ENCODE measurements around the gene ZC3H18.

The ZC3H18 gene

DNA sequence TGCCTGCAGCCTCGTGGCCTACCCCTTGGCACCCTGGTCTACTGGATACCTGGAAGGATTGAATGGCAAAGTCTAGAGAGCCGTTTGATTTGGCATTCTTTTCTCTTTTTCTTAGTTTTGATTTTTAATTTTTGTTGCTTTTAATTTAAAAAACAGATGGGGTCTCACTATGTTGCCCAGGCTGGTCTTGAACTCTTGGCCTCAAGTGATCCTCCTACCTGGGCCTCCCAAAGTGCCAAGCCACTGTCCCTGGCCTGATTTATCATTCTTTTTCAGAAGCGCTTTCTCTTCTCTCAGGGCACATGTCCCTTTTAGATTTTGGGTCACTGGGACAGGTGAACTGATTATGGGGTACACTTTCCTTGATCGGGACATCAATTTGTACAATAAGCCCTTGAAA is 10.8 kb downstream of the ZC3H18 start:
- Histone ChIP-seq H3K4me3 (replicated peaks; ENCODE audit: insufficient read depth, low read length) (no peak overlapping the region), H3K27ac (replicated peaks) (no peak overlapping the region), H3K27me3 (ENCODE audit: insufficient read depth, poor library complexity, severe bottlenecking) (no peaks in the 10 kb centered on the region)
- TF ChIP-seq, protein P1, sequence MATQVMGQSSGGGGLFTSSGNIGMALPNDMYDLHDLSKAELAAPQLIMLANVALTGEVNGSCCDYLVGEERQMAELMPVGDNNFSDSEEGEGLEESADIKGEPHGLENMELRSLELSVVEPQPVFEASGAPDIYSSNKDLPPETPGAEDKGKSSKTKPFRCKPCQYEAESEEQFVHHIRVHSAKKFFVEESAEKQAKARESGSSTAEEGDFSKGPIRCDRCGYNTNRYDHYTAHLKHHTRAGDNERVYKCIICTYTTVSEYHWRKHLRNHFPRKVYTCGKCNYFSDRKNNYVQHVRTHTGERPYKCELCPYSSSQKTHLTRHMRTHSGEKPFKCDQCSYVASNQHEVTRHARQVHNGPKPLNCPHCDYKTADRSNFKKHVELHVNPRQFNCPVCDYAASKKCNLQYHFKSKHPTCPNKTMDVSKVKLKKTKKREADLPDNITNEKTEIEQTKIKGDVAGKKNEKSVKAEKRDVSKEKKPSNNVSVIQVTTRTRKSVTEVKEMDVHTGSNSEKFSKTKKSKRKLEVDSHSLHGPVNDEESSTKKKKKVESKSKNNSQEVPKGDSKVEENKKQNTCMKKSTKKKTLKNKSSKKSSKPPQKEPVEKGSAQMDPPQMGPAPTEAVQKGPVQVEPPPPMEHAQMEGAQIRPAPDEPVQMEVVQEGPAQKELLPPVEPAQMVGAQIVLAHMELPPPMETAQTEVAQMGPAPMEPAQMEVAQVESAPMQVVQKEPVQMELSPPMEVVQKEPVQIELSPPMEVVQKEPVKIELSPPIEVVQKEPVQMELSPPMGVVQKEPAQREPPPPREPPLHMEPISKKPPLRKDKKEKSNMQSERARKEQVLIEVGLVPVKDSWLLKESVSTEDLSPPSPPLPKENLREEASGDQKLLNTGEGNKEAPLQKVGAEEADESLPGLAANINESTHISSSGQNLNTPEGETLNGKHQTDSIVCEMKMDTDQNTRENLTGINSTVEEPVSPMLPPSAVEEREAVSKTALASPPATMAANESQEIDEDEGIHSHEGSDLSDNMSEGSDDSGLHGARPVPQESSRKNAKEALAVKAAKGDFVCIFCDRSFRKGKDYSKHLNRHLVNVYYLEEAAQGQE (IDR thresholded peaks at IDR 0.05; ENCODE audit: insufficient replicate concordance, low read depth) = no peak
- no peak for TF ChIP-seq SPI1 (IDR thresholded peaks at IDR 0.05; ENCODE audit: borderline replicate concordance, low read depth)
- TF ChIP-seq, protein P2, sequence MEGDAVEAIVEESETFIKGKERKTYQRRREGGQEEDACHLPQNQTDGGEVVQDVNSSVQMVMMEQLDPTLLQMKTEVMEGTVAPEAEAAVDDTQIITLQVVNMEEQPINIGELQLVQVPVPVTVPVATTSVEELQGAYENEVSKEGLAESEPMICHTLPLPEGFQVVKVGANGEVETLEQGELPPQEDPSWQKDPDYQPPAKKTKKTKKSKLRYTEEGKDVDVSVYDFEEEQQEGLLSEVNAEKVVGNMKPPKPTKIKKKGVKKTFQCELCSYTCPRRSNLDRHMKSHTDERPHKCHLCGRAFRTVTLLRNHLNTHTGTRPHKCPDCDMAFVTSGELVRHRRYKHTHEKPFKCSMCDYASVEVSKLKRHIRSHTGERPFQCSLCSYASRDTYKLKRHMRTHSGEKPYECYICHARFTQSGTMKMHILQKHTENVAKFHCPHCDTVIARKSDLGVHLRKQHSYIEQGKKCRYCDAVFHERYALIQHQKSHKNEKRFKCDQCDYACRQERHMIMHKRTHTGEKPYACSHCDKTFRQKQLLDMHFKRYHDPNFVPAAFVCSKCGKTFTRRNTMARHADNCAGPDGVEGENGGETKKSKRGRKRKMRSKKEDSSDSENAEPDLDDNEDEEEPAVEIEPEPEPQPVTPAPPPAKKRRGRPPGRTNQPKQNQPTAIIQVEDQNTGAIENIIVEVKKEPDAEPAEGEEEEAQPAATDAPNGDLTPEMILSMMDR (IDR thresholded peaks at IDR 0.05; ENCODE audit: insufficient read depth, low read length) = no peak
- TF ChIP-seq POLR2AphosphoS5 (IDR thresholded peaks at IDR 0.05; ENCODE audit: low read depth) = no peak
- TF ChIP-seq GABPA (IDR thresholded peaks at IDR 0.05; ENCODE audit: low read depth) = no peak
- no peak for DNase-seq (ENCODE audit: low read depth in 1 of 2, low spot score in 1 of 2)

GRCh38 chr16:88582912-88583575 is 12.8 kb downstream of the ZC3H18 start:
- TF ChIP-seq, protein P1 (IDR thresholded peaks at IDR 0.05; ENCODE audit: insufficient replicate concordance, low read depth) = no peak
- TF ChIP-seq SPI1 (IDR thresholded peaks at IDR 0.05; ENCODE audit: borderline replicate concordance, low read depth) (no peak), POLR2AphosphoS5 (IDR thresholded peaks at IDR 0.05; ENCODE audit: low read depth) (no peak), GABPA (IDR thresholded peaks at IDR 0.05; ENCODE audit: low read depth) (no peak)
- TF ChIP-seq, protein P2 (IDR thresholded peaks at IDR 0.05; ENCODE audit: insufficient read depth, low read length) = no peak
- Histone ChIP-seq H3K27me3 (ENCODE audit: insufficient read depth, poor library complexity, severe bottlenecking) (no peaks in the 10 kb centered on the region), H3K27ac (replicated peaks) (no peak overlapping the region), H3K4me3 (replicated peaks; ENCODE audit: insufficient read depth, low read length) (no peak overlapping the region)
- DNase-seq (ENCODE audit: low read depth in 1 of 2, low spot score in 1 of 2) = no peak

- no peak overlapping the region for H3K27ac ChIP-seq (replicated peaks)
Observed at GRCh38 chr16:88584676-88585075, 14.5 kb downstream of the ZC3H18 start.

More at GRCh38 chr16:88584676-88585075, 14.5 kb downstream of the ZC3H18 start:
- DNase-seq (ENCODE audit: low read depth in 1 of 2, low spot score in 1 of 2) = no peak
- no peak overlapping the region for H3K4me3 ChIP-seq (replicated peaks; ENCODE audit: insufficient read depth, low read length)
- no peak for TF ChIP-seq GABPA (IDR thresholded peaks at IDR 0.05; ENCODE audit: low read depth)
- TF ChIP-seq POLR2AphosphoS5 (IDR thresholded peaks at IDR 0.05; ENCODE audit: low read depth) = no peak
- TF ChIP-seq, protein P2 (IDR thresholded peaks at IDR 0.05; ENCODE audit: insufficient read depth, low read length) = no peak
- no peak for TF ChIP-seq SPI1 (IDR thresholded peaks at IDR 0.05; ENCODE audit: borderline replicate concordance, low read depth)
- TF ChIP-seq, protein P1 (IDR thresholded peaks at IDR 0.05; ENCODE audit: insufficient replicate concordance, low read depth) = no peak
- H3K27me3 ChIP-seq (ENCODE audit: insufficient read depth, poor library complexity, severe bottlenecking) = no peaks in the 10 kb centered on the region

Measured in HL-60 (cell line).